GM23338 (cell line): ENCODE data around the gene LSM14A. TPM values are rescaled to one million over a fixed set of nuclear protein-coding genes. Genes with fewer than 3 reads are reported as not detected.

Source experiments
- ATAC-seq: fragments of 200-7000 bp; cut with Tn5 transposase; 3 replicates; pipeline ENCODE4 v1.9.1; 2020
- DNase-seq: peaks from one replicate; pipeline ENCODE4 v3.0.0-alpha.2; 2015; ENCODE audit warnings: low spot score
- H2AFZ ChIP-seq: fragments of 200-600 bp; sonication (generic); 2 replicates; pipeline ENCODE4 v1.8.0; 2016; ENCODE audit warnings: antibody characterized with exemption, mild to moderate bottlenecking, moderate library complexity
- H3F3A ChIP-seq: fragments of 200-600 bp; sonication (generic); replicated peaks from 2 replicates; pipeline ENCODE4 v1.8.0; 2017; ENCODE audit warnings: antibody characterized with exemption, mixed run types, low read depth
- H3K27ac ChIP-seq: fragments of 200-600 bp; sonication (generic); 2 replicates; pipeline ENCODE4 v1.6.1; 2016; ENCODE audit warnings: low read depth
- H3K27me3 ChIP-seq: fragments of 200-600 bp; sonication (generic); 2 replicates; pipeline ENCODE4 v1.8.0; 2016; ENCODE audit warnings: mild to moderate bottlenecking, mixed run types, moderate library complexity; ENCODE audit not compliant: insufficient read depth
- H3K36me3 ChIP-seq: fragments of 200-600 bp; sonication (generic); 2 replicates; pipeline ENCODE4 v1.8.0; 2016; ENCODE audit warnings: mild to moderate bottlenecking; ENCODE audit not compliant: insufficient read depth
- H3K4me1 ChIP-seq: fragments of 200-600 bp; sonication (generic); 2 replicates; pipeline ENCODE4 v1.8.0; 2016; ENCODE audit warnings: mild to moderate bottlenecking, moderate library complexity; ENCODE audit not compliant: insufficient read depth
- H3K4me2 ChIP-seq: fragments of 200-600 bp; sonication (generic); 2 replicates; pipeline ENCODE4 v1.7.1; 2017; ENCODE audit warnings: mixed run types
- H3K4me3 ChIP-seq: fragments of 200-600 bp; sonication (generic); 2 replicates; pipeline ENCODE4 v1.6.1; 2016; ENCODE audit warnings: mixed run types
- H3K79me2 ChIP-seq: fragments of 200-600 bp; sonication (generic); replicated peaks from 2 replicates; pipeline ENCODE4 v1.8.0; 2017; ENCODE audit warnings: mild to moderate bottlenecking; ENCODE audit not compliant: insufficient read depth
- H3K9me2 ChIP-seq: fragments of 200-600 bp; sonication (generic); 2 replicates; pipeline ENCODE4 v1.8.0; 2017; ENCODE audit not compliant: insufficient read depth
- H4K20me1 ChIP-seq: fragments of 200-600 bp; sonication (generic); replicated peaks from 2 replicates; pipeline ENCODE4 v1.8.0; 2017; ENCODE audit warnings: mild to moderate bottlenecking; ENCODE audit not compliant: insufficient read depth
- H3K27ac Mint-ChIP-seq: 2 replicates; pipeline ENCODE4 v1.8.0; 2020; ENCODE audit warnings: inconsistent platforms, mild to moderate bottlenecking, moderate library complexity, mixed read lengths
- H3K27me3 Mint-ChIP-seq: 3 replicates; pipeline ENCODE4 v1.8.0; 2022; ENCODE audit warnings: low read depth, mild to moderate bottlenecking, moderate library complexity, mixed read lengths, inconsistent platforms; ENCODE audit not compliant: insufficient read depth, poor library complexity
- H3K36me3 Mint-ChIP-seq: 3 replicates; pipeline ENCODE4 v1.8.0; 2021; ENCODE audit warnings: low read depth, mild to moderate bottlenecking, inconsistent platforms, moderate library complexity, mixed read lengths
- H3K4me1 Mint-ChIP-seq: 3 replicates; pipeline ENCODE4 v1.8.0; 2020; ENCODE audit warnings: mild to moderate bottlenecking, inconsistent platforms, mixed read lengths
- H3K4me3 Mint-ChIP-seq: 3 replicates; pipeline ENCODE4 v1.8.0; 2021; ENCODE audit warnings: moderate library complexity, mild to moderate bottlenecking, inconsistent platforms, mixed read lengths
- H3K9me3 Mint-ChIP-seq: 3 replicates; pipeline ENCODE4 v1.8.0; 2020; ENCODE audit warnings: moderate library complexity, mild to moderate bottlenecking, inconsistent platforms, mixed read lengths
- CREB1 ChIP-seq: fragments of 250-450 bp; sonication (Bioruptor Pico); IDR thresholded peaks from 2 replicates; pipeline ENCODE4 v1.5.0; 2020; ENCODE audit warnings: low read depth, mild to moderate bottlenecking, moderate library complexity
- EZH2 ChIP-seq: fragments of 200-600 bp; sonication (generic); IDR thresholded peaks from one replicate; pipeline ENCODE4 v1.8.0; 2017; ENCODE audit warnings: antibody characterized with exemption, mild to moderate bottlenecking, low read depth; ENCODE audit not compliant: unreplicated experiment
- EZH2phosphoT487 ChIP-seq: fragments of 200-600 bp; sonication (generic); IDR thresholded peaks from one replicate; pipeline ENCODE4 v1.8.1; 2018; ENCODE audit warnings: antibody characterized with exemption; ENCODE audit not compliant: unreplicated experiment
- JUNB ChIP-seq: IDR thresholded peaks from one replicate; pipeline ENCODE4 v1.6.1; 2016; ENCODE audit warnings: antibody characterized with exemption; ENCODE audit not compliant: unreplicated experiment
- NANOG ChIP-seq: IDR thresholded peaks from 2 replicates; pipeline ENCODE4 v1.6.1; 2016; ENCODE audit warnings: antibody characterized with exemption, borderline replicate concordance
- POLR2AphosphoS5 ChIP-seq: IDR thresholded peaks from 2 replicates; pipeline ENCODE4 v1.6.1; 2016; ENCODE audit warnings: antibody characterized with exemption, low read depth
- STAT1 ChIP-seq: IDR thresholded peaks from one replicate; pipeline ENCODE4 v1.6.1; 2016; ENCODE audit warnings: antibody characterized with exemption; ENCODE audit not compliant: unreplicated experiment
- ZNF114 ChIP-seq: fragments of 250-450 bp; sonication (Bioruptor Pico); IDR thresholded peaks from 2 replicates; pipeline ENCODE4 v1.5.0; 2020; ENCODE audit warnings: mild to moderate bottlenecking, moderate library complexity
- ZNF331 ChIP-seq: fragments of 250-450 bp; sonication (Bioruptor Pico); IDR thresholded peaks from 2 replicates; pipeline ENCODE4 v1.5.0; 2020; ENCODE audit warnings: low read depth, mild to moderate bottlenecking, moderate library complexity
- polyA plus RNA-seq: library from polyadenylated mRNA; unstranded; fragments of >200 nt; fragmentation: Nextera tagmentation; extraction: Ambion mirVana; gene quantifications from 2 replicates; pipeline ENCODE4 v1.2.1, GENCODE V29; 2016
- total RNA-seq: library from RNA; depleted of rRNA; stranded (reverse); fragments of >200 nt; shearing (Covaris generic); gene quantifications from 2 replicates; pipeline ENCODE4 v1.2.3, GENCODE V29; 2014
- TF ChIP-seq, protein P1 (sequence below): IDR thresholded peaks from one replicate; pipeline ENCODE4 v1.6.1; 2018; ENCODE audit warnings: antibody characterized with exemption; ENCODE audit not compliant: unreplicated experiment
- TF ChIP-seq, protein P2 (sequence below): fragments of 250-450 bp; sonication (Bioruptor Pico); IDR thresholded peaks from 2 replicates; pipeline ENCODE4 v1.5.0; 2020; ENCODE audit warnings: mild to moderate bottlenecking, moderate library complexity
- TF ChIP-seq, protein P3 (sequence below): IDR thresholded peaks from 2 replicates; pipeline ENCODE4 v1.6.1; 2016; ENCODE audit warnings: antibody characterized with exemption

Gene LSM14A
- total and polyA plus RNA-seq, 2 experiments from 2014 or later: 109 to 166 TPM

DNA sequence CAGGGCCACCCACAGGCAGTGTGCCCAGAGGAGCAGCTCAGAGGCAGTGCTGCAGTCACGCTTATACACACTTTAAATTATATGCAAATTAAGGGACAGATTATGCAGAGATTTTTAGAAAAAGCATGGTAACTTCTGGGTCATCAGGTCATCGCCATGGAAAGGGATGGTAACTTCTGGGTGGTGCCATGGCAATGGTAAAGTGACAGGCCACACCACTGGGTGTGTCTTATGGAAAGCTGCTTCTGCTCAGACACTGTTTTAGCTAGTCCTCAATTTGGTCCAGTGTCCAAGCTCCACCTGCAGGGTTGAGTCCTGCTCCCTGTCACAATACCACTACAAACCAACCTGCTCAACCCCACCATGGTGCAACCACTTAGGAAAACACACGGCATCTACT lies 29.9 kb upstream of the LSM14A start:
- TF ChIP-seq NANOG: no peak
- no peak for TF ChIP-seq ZNF114 (CRISPR knock-in tag)
- no peak for TF ChIP-seq JUNB
- TF ChIP-seq, protein P1, sequence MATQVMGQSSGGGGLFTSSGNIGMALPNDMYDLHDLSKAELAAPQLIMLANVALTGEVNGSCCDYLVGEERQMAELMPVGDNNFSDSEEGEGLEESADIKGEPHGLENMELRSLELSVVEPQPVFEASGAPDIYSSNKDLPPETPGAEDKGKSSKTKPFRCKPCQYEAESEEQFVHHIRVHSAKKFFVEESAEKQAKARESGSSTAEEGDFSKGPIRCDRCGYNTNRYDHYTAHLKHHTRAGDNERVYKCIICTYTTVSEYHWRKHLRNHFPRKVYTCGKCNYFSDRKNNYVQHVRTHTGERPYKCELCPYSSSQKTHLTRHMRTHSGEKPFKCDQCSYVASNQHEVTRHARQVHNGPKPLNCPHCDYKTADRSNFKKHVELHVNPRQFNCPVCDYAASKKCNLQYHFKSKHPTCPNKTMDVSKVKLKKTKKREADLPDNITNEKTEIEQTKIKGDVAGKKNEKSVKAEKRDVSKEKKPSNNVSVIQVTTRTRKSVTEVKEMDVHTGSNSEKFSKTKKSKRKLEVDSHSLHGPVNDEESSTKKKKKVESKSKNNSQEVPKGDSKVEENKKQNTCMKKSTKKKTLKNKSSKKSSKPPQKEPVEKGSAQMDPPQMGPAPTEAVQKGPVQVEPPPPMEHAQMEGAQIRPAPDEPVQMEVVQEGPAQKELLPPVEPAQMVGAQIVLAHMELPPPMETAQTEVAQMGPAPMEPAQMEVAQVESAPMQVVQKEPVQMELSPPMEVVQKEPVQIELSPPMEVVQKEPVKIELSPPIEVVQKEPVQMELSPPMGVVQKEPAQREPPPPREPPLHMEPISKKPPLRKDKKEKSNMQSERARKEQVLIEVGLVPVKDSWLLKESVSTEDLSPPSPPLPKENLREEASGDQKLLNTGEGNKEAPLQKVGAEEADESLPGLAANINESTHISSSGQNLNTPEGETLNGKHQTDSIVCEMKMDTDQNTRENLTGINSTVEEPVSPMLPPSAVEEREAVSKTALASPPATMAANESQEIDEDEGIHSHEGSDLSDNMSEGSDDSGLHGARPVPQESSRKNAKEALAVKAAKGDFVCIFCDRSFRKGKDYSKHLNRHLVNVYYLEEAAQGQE: no peak
- no peak for TF ChIP-seq ZNF331 (CRISPR knock-in tag)
- no peak for TF ChIP-seq POLR2AphosphoS5
- TF ChIP-seq, protein P2, sequence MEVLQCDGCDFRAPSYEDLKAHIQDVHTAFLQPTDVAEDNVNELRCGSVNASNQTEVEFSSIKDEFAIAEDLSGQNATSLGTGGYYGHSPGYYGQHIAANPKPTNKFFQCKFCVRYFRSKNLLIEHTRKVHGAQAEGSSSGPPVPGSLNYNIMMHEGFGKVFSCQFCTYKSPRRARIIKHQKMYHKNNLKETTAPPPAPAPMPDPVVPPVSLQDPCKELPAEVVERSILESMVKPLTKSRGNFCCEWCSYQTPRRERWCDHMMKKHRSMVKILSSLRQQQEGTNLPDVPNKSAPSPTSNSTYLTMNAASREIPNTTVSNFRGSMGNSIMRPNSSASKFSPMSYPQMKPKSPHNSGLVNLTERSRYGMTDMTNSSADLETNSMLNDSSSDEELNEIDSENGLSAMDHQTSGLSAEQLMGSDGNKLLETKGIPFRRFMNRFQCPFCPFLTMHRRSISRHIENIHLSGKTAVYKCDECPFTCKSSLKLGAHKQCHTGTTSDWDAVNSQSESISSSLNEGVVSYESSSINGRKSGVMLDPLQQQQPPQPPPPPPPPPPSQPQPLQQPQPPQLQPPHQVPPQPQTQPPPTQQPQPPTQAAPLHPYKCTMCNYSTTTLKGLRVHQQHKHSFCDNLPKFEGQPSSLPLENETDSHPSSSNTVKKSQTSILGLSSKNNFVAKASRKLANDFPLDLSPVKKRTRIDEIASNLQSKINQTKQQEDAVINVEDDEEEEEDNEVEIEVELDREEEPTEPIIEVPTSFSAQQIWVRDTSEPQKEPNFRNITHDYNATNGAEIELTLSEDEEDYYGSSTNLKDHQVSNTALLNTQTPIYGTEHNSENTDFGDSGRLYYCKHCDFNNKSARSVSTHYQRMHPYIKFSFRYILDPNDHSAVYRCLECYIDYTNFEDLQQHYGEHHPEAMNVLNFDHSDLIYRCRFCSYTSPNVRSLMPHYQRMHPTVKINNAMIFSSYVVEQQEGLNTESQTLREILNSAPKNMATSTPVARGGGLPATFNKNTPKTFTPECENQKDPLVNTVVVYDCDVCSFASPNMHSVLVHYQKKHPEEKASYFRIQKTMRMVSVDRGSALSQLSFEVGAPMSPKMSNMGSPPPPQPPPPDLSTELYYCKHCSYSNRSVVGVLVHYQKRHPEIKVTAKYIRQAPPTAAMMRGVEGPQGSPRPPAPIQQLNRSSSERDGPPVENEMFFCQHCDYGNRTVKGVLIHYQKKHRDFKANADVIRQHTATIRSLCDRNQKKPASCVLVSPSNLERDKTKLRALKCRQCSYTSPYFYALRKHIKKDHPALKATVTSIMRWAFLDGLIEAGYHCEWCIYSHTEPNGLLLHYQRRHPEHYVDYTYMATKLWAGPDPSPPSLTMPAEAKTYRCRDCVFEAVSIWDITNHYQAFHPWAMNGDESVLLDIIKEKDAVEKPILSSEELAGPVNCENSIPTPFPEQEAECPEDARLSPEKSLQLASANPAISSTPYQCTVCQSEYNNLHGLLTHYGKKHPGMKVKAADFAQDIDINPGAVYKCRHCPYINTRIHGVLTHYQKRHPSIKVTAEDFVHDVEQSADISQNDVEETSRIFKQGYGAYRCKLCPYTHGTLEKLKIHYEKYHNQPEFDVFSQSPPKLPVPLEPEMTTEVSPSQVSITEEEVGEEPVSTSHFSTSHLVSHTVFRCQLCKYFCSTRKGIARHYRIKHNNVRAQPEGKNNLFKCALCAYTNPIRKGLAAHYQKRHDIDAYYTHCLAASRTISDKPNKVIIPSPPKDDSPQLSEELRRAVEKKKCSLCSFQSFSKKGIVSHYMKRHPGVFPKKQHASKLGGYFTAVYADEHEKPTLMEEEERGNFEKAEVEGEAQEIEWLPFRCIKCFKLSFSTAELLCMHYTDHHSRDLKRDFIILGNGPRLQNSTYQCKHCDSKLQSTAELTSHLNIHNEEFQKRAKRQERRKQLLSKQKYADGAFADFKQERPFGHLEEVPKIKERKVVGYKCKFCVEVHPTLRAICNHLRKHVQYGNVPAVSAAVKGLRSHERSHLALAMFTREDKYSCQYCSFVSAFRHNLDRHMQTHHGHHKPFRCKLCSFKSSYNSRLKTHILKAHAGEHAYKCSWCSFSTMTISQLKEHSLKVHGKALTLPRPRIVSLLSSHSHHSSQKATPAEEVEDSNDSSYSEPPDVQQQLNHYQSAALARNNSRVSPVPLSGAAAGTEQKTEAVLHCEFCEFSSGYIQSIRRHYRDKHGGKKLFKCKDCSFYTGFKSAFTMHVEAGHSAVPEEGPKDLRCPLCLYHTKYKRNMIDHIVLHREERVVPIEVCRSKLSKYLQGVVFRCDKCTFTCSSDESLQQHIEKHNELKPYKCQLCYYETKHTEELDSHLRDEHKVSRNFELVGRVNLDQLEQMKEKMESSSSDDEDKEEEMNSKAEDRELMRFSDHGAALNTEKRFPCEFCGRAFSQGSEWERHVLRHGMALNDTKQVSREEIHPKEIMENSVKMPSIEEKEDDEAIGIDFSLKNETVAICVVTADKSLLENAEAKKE (CRISPR knock-in tag): no peak
- TF ChIP-seq CREB1 (CRISPR knock-in tag): no peak
- TF ChIP-seq, protein P3, sequence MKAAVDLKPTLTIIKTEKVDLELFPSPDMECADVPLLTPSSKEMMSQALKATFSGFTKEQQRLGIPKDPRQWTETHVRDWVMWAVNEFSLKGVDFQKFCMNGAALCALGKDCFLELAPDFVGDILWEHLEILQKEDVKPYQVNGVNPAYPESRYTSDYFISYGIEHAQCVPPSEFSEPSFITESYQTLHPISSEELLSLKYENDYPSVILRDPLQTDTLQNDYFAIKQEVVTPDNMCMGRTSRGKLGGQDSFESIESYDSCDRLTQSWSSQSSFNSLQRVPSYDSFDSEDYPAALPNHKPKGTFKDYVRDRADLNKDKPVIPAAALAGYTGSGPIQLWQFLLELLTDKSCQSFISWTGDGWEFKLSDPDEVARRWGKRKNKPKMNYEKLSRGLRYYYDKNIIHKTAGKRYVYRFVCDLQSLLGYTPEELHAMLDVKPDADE: no peak
- TF ChIP-seq EZH2phosphoT487: no peak
- no peak for TF ChIP-seq EZH2
- no peak for TF ChIP-seq STAT1
- DNase-seq (no peak), ATAC-seq (no peak)
- Histone ChIP-seq H3K27ac (no peak overlapping the region), H3K79me2 (no peaks in the 10 kb centered on the region), H3K4me3 (no peak overlapping the region), H2AFZ (no peak overlapping the region), H3K36me3 (no peaks in the 10 kb centered on the region), H3K9me2 (no peaks in the 10 kb centered on the region), H3K27me3 (no peaks in the 10 kb centered on the region), H3F3A (no peaks in the 10 kb centered on the region), H3K4me1 (no peaks in the 10 kb centered on the region), H3K4me2 (no peak overlapping the region), H4K20me1 (no peaks in the 10 kb centered on the region)
- Mint-ChIP-seq H3K4me1 (peaks cover 13% of the 10 kb centered on the region), H3K9me3 (peaks cover 6% of the 10 kb centered on the region), H3K4me3 (no peak overlapping the region), H3K27ac (no peak overlapping the region), H3K36me3 (no peaks in the 10 kb centered on the region), H3K27me3 (peaks cover 3% of the 10 kb centered on the region)
